Mucosa of descending colon (tissue), 3 donors: ENCODE measurements around the gene F7. TPM values are rescaled to one million over a fixed set of nuclear protein-coding genes. Genes with fewer than 3 reads are reported as not detected.
A peak's percentile ranks its signal among the peaks of the same experiment; 100 is the strongest.

ENCODE experiments used
- ATAC-seq: fragments of 200-7000 bp; cut with Tn5 transposase; one replicate; pipeline ENCODE4 v1.9.1; 2020; ENCODE audit warnings: mild to moderate bottlenecking, moderate library complexity
- DNase-seq, 3 donors: peaks; one replicate each; pipeline ENCODE4 v3.0.0-alpha.2; 2020
- H3K36me3 ChIP-seq: fragments of 200-600 bp; one replicate; pipeline ENCODE4 v1.8.0; 2021; ENCODE audit warnings: low read depth, mild to moderate bottlenecking
- H3K4me1 ChIP-seq: fragments of 200-600 bp; one replicate; pipeline ENCODE4 v1.8.0; 2021; ENCODE audit warnings: low read depth, mild to moderate bottlenecking
- H3K4me3 ChIP-seq: fragments of 200-600 bp; one replicate; pipeline ENCODE4 v1.8.0; 2021; ENCODE audit warnings: mild to moderate bottlenecking
- H3K9me3 ChIP-seq: fragments of 200-600 bp; one replicate; pipeline ENCODE4 v1.8.0; 2021; ENCODE audit warnings: mild to moderate bottlenecking
- CTCF ChIP-seq: fragments of 200-600 bp; IDR thresholded peaks from one replicate; pipeline ENCODE4 v1.8.0; 2022; ENCODE audit warnings: antibody characterized with exemption, mild to moderate bottlenecking
- intact Hi-C, 2 donors: fragments of 100-400 bp; cut with DNase I in 1 of 2; cut with micrococcal nuclease in 1 of 2; formaldehyde crosslinking; loops; one replicate each; pipeline versions ENCODE4 v1.11.0 to v1.11.1; 2022; cut with DNase I, micrococcal nuclease
- total RNA-seq, 3 donors: library from RNA; stranded (reverse); fragmentation: NEBNext Ultra II Directional in 2 of 3; extraction: Animal tissue kit (Norgen Biotek cat#: 25700) in 2 of 3; gene quantifications; one replicate each; pipeline versions ENCODE4 v1.2.1 to v1.2.4, GENCODE V29; 2021 to 2023
- donor health status: DM: no; HTN: no; CAD: no; lungs with moderate emphysema.
- donor health status: DM: no; HTN: no; CAD: no.
- donor health status: DM: no; HTN: yes; CAD: no.

Gene F7
- total RNA-seq, 3 donors from 2014 or later: 0.19 TPM; not detected in 2

DNA sequence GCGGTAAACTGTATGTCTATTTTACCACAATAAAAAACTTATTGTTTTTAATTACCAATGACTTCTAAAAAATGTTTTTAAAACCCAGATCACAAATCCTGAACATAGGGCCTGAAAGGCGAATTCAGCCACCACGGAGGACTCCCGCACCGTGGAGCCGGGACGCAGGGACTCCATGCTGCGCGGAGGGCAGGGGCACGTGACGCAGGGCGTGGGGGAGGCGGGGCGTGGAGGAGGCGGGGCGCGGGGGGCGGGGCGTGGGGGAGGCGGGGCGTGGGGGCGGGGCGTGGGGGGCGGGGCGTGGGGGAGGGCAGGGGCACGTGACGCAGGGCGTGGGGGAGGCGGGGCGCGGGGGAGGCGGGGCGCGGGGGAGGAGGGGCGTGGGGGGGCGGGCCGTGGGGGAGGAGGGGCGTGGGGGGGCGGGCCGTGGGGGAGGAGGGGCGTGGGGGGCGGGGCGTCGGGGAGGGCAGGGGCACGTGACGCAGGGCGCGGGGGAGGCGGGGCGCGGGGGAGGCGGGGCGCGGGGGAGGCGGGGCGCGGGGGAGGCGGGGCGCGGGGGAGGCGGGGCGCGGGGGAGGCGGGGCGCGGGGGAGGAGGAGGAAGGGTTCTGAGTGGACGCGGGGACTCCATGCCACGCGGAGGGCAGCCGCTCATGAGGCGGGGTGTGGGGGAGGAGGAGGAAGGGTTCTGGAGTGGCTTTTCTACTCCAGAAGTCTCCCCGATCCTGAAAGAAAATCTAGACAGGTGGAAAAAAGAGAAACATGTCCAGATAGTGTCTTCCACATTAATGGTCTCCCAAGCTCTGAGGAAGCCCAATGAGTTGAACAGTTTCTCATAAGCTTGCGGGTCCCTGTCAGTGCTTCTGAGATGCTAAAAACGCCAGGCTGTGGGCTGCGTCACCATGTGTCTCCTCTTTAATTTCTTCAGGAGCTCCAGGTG, 48.5 kb downstream of the F7 start:
- ATAC-seq: peak; percentile 83
- Histone ChIP-seq H3K9me3 (no peaks in the 10 kb centered on the region), H3K36me3 (no peaks in the 10 kb centered on the region), H3K4me3 (no peak overlapping the region), H3K4me1 (peaks cover 9% of the 10 kb centered on the region)
- no peak for TF ChIP-seq CTCF
- DNase-seq: peak; percentile 83 to 87 (median 84)
- intact Hi-C loops: no loop called here

- no peak for TF ChIP-seq CTCF
- Histone ChIP-seq H3K4me1 (peaks cover 9% of the 10 kb centered on the region), H3K4me3 (no peak overlapping the region), H3K9me3 (no peaks in the 10 kb centered on the region), H3K36me3 (no peaks in the 10 kb centered on the region)
- ATAC-seq (no peak), DNase-seq (no peak)
- intact Hi-C loops: no loop called here
Observed at GRCh38 chr13:113155201-113155600, 49.6 kb downstream of the F7 start.

DNA sequence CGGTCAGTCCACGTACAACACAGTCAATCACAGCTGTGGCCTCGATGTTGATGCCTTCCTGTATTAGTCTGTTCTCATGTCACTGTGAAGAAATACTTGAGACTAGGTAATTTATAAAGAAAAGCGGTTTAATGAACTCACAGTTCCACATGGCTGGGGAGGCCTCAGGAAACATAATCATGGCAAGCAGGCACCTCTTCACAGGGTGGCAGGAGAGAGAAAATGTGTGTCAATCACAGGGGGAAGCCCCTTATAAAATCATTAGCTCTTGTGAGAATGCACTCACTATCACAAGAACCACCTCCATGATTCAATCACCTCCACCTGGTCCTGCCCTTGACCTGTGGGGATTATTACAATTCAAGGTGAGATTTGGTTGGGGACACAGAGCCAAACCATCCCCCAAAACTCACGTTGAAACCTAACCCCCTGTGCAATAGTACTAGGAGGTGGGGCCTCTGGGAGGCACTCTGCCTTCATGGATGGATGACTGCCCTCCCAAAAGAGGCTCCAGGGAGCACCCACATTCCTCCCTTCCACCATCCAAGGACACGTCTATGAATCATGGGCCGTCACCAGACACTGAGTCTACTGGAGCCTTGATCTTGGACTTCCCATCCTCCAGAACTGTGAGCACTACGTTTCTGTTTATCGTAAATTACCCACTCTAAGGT, 50.5 kb downstream of the F7 start:
- H3K36me3 ChIP-seq: no peaks in the 10 kb centered on the region
- H3K4me3 ChIP-seq: no peak overlapping the region
- H3K9me3 ChIP-seq: no peaks in the 10 kb centered on the region
- intact Hi-C loops: no loop called here
- ATAC-seq (no peak), DNase-seq (no peak)
- no peak for TF ChIP-seq CTCF
- H3K4me1 ChIP-seq: peaks cover 9% of the 10 kb centered on the region

- intact Hi-C loops: no loop called here
- DNase-seq: no peak
- no peak for TF ChIP-seq CTCF
- Histone ChIP-seq H3K9me3 (no peaks in the 10 kb centered on the region), H3K4me1 (peaks cover 9% of the 10 kb centered on the region), H3K36me3 (no peaks in the 10 kb centered on the region), H3K4me3 (no peak overlapping the region)
- no peak for ATAC-seq
Observed at GRCh38 chr13:113157206-113157928, 51.8 kb downstream of the F7 start.

GRCh38 chr13:113157929-113158747, 52.5 kb downstream of the F7 start, which contains the start of gene PROZ:
TSS of gene PROZ (plus strand) at chr13:113158648. CDS start at chr13:113158661, 13 bp downstream.
- intact Hi-C loops: no loop called here
- ATAC-seq (peak; percentile 10), DNase-seq (no peak)
- Histone ChIP-seq H3K4me3 (no peak within 1 kb of the TSS), H3K9me3 (no peaks in the 10 kb centered on the region), H3K36me3 (no peaks in the 10 kb centered on the region), H3K4me1 (peaks cover 5% of the 10 kb centered on the region)
- no peak for TF ChIP-seq CTCF
